Measurements from ENCODE around the gene PTPRM.

PTPRM gene

DNA sequence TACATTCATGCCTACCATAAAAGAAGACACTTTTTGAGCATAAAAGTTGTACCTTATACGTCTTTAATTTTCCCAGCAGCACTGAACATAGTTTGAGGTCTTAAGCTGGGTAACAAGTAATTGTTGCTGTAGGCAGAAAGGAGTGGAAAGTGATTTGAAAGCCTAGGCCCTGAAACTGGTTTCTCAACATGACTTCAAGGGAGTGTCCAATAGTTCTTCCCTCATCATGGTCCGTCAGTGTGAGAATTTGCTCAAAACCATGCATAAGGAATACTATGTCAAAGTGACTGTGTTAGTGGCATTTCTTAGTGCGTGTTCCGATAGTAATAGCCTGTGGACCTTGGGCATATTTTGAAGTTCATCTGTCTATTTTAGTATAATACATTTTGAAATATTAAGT lies 463.1 kb downstream of the PTPRM start:
- ChIA-PET CTCF (no interaction called here), POLR2A (no interaction called here)
- Histone ChIP-seq H3K9me3 (ENCODE audit: control insufficient read depth, insufficient read depth, low read depth, low read length) (no peaks in the 10 kb centered on the region), H3K4me1 (ENCODE audit: control insufficient read depth, insufficient read depth, low read length) (no peaks in the 10 kb centered on the region), H3K4me3 (ENCODE audit: low read depth, low read length) (no peak overlapping the region), H3K27ac (ENCODE audit: extremely low read depth, low read depth, low read length) (no peak overlapping the region), H3K36me3 (ENCODE audit: control insufficient read depth in 2 of 2, insufficient read depth in 1 of 2, low read length in 2 of 2) (no peaks in the 10 kb centered on the region)
- no peak for TF ChIP-seq KLF8 (tag by site-specific recombination; IDR thresholded peaks at IDR 0.05)
- TF ChIP-seq, protein P1, sequence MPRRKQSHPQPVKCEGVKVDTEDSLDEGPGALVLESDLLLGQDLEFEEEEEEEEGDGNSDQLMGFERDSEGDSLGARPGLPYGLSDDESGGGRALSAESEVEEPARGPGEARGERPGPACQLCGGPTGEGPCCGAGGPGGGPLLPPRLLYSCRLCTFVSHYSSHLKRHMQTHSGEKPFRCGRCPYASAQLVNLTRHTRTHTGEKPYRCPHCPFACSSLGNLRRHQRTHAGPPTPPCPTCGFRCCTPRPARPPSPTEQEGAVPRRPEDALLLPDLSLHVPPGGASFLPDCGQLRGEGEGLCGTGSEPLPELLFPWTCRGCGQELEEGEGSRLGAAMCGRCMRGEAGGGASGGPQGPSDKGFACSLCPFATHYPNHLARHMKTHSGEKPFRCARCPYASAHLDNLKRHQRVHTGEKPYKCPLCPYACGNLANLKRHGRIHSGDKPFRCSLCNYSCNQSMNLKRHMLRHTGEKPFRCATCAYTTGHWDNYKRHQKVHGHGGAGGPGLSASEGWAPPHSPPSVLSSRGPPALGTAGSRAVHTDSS (tag by site-specific recombination; IDR thresholded peaks at IDR 0.05), result no peak
- TF ChIP-seq ZNF112 (tag by site-specific recombination; IDR thresholded peaks at IDR 0.05), result no peak
- no peak for TF ChIP-seq ZNF266 (tag by site-specific recombination; IDR thresholded peaks at IDR 0.05; ENCODE audit: low read depth)
- no peak for TF ChIP-seq ZNF658 (tag by site-specific recombination; IDR thresholded peaks at IDR 0.05)
- TF ChIP-seq ZNF157 (tag by site-specific recombination; IDR thresholded peaks at IDR 0.05), result no peak
- TF ChIP-seq ZNF548 (tag by site-specific recombination; IDR thresholded peaks at IDR 0.05), result no peak
- no peak for TF ChIP-seq ZNF394 (tag by site-specific recombination; IDR thresholded peaks at IDR 0.05; ENCODE audit: borderline replicate concordance)

DNA sequence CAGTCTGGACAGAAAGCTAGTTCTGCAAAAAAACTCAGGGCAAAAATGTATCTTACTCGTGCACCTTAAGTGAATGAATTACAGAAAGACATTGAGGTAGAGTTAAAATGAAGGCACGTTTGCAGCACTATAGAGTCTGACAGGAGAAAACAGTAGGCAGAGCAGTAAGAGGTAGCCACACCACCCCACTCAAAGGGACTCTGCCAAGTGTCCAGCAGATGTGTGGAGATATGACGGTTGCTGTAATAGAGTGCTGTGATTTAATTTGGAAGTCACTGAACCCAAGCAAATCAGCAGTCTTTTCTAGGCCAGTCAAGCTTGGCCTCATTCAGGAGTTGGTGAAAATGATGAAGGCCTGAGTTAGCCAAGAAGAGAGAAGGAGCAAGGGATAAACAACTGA lies 464.4 kb downstream of the PTPRM start:
- no peaks in the 10 kb centered on the region for H3K9me3 ChIP-seq (ENCODE audit: control insufficient read depth, insufficient read depth, low read depth, low read length)
- H3K4me1 ChIP-seq (ENCODE audit: control insufficient read depth, insufficient read depth, low read length), result no peaks in the 10 kb centered on the region
- ChIA-PET POLR2A (no interaction called here), CTCF (interaction anchor here (0.6 kb wide), 1 partner anchor 782 kb away, joined by 4 read pairs; no protein-coding TSS in a partner anchor)
- H3K27ac ChIP-seq (ENCODE audit: extremely low read depth, low read depth, low read length), result no peak overlapping the region
- TF ChIP-seq ZSCAN23 (tag by site-specific recombination; IDR thresholded peaks at IDR 0.05) (no peak), ZNF248 (tag by site-specific recombination; IDR thresholded peaks at IDR 0.05) (no peak), YY2 (tag by site-specific recombination; IDR thresholded peaks at IDR 0.05) (no peak), ZNF274 (IDR thresholded peaks at IDR 0.05; ENCODE audit: low read length) (no peak), ZNF274 (tag by site-specific recombination; IDR thresholded peaks at IDR 0.05; ENCODE audit: borderline replicate concordance) (no peak), ZNF561 (tag by site-specific recombination; IDR thresholded peaks at IDR 0.05; ENCODE audit: borderline replicate concordance) (no peak)
- TF ChIP-seq, protein P2, sequence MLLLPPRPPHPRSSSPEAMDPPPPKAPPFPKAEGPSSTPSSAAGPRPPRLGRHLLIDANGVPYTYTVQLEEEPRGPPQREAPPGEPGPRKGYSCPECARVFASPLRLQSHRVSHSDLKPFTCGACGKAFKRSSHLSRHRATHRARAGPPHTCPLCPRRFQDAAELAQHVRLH (tag by site-specific recombination; IDR thresholded peaks at IDR 0.05), result no peak
- TF ChIP-seq, protein P3, sequence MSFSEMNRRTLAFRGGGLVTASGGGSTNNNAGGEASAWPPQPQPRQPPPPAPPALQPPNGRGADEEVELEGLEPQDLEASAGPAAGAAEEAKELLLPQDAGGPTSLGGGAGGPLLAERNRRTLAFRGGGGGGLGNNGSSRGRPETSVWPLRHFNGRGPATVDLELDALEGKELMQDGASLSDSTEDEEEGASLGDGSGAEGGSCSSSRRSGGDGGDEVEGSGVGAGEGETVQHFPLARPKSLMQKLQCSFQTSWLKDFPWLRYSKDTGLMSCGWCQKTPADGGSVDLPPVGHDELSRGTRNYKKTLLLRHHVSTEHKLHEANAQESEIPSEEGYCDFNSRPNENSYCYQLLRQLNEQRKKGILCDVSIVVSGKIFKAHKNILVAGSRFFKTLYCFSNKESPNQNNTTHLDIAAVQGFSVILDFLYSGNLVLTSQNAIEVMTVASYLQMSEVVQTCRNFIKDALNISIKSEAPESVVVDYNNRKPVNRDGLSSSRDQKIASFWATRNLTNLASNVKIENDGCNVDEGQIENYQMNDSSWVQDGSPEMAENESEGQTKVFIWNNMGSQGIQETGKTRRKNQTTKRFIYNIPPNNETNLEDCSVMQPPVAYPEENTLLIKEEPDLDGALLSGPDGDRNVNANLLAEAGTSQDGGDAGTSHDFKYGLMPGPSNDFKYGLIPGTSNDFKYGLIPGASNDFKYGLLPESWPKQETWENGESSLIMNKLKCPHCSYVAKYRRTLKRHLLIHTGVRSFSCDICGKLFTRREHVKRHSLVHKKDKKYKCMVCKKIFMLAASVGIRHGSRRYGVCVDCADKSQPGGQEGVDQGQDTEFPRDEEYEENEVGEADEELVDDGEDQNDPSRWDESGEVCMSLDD (tag by site-specific recombination; IDR thresholded peaks at IDR 0.05), result no peak
- TF ChIP-seq, protein P4, sequence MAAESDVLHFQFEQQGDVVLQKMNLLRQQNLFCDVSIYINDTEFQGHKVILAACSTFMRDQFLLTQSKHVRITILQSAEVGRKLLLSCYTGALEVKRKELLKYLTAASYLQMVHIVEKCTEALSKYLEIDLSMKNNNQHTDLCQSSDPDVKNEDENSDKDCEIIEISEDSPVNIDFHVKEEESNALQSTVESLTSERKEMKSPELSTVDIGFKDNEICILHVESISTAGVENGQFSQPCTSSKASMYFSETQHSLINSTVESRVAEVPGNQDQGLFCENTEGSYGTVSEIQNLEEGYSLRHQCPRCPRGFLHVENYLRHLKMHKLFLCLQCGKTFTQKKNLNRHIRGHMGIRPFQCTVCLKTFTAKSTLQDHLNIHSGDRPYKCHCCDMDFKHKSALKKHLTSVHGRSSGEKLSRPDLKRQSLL (tag by site-specific recombination; IDR thresholded peaks at IDR 0.05), result no peak
- TF ChIP-seq, protein P5, sequence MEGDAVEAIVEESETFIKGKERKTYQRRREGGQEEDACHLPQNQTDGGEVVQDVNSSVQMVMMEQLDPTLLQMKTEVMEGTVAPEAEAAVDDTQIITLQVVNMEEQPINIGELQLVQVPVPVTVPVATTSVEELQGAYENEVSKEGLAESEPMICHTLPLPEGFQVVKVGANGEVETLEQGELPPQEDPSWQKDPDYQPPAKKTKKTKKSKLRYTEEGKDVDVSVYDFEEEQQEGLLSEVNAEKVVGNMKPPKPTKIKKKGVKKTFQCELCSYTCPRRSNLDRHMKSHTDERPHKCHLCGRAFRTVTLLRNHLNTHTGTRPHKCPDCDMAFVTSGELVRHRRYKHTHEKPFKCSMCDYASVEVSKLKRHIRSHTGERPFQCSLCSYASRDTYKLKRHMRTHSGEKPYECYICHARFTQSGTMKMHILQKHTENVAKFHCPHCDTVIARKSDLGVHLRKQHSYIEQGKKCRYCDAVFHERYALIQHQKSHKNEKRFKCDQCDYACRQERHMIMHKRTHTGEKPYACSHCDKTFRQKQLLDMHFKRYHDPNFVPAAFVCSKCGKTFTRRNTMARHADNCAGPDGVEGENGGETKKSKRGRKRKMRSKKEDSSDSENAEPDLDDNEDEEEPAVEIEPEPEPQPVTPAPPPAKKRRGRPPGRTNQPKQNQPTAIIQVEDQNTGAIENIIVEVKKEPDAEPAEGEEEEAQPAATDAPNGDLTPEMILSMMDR (tag by site-specific recombination; IDR thresholded peaks at IDR 0.05), result no peak
- H3K4me3 ChIP-seq (ENCODE audit: low read depth, low read length), result no peak overlapping the region
- H3K36me3 ChIP-seq (ENCODE audit: control insufficient read depth in 2 of 2, insufficient read depth in 1 of 2, low read length in 2 of 2), result no peaks in the 10 kb centered on the region

Measured in HEK293 (cell line).